SK-N-SH treated with all-trans-retinoic acid at 6 μM for 48 hours (cell line): Measurements from ENCODE around the gene GNA12.

Experiments
- GLIS3 ChIP-seq: fragments of 250-450 bp; sonication (Bioruptor Pico); IDR thresholded peaks from 2 replicates; pipeline ENCODE4 v1.5.0; 2020; ENCODE audit warnings: mild to moderate bottlenecking, moderate library complexity
- TOX ChIP-seq: fragments of 250-450 bp; sonication (Bioruptor Pico); IDR thresholded peaks from 2 replicates; pipeline ENCODE4 v1.8.0; 2021; ENCODE audit warnings: mild to moderate bottlenecking, moderate library complexity, borderline replicate concordance

DNA sequence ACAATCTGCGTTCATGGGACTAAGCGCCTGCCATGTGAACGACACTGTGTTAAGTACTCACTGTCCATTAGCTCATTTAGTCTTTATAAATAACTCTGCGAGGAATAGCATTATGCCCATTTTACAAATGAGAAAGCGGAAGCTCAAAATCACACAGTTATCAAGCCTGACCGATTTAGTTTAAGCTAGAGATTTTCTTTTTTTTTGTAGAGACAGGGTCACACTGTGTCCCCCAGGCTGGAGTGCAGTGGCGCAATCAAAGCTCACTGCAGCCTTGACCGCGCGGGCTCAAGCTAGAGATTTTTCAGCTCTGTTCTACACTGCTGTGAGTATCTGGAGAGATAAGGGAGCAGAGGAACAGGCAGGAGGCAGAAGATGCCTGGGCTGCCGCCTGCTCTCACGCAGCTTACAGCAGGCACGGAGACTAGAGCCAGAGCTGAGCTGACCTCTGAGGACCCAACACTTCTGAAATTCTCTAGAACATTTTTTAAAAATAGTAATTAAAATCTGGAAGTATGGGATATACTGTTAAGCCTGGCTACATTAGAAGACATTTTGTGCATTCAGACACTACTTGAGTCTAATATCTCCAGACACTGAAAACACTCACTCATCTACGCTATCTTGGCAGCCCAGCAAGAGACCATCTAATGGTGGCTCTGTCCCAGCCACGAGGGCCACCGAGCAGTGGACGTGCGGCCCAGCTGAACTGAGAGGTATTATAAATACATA lies 38.7 kb downstream of the GNA12 start:
- TF ChIP-seq GLIS3 (no peak), TOX (CRISPR knock-in tag) (no peak)
